ENCODE measurements around the gene HRC. TPM values are rescaled to one million over a fixed set of nuclear protein-coding genes. Genes with fewer than 3 reads are reported as not detected.

HRC gene
- total and polyA plus RNA-seq, 2 of the 8 experiments (the other 6 are each of a cell fraction or from before 2014, with no cell fraction given), result 2.3 to 2.6 TPM

GRCh38 chr19:49141352-49141751 is 13.8 kb downstream of the HRC start (continued):
- TF ChIP-seq BCL11A (IDR thresholded peaks at IDR 0.05; ENCODE audit: low read depth in 2 of 2, low read length in 2 of 2) (no peak), SIRT6 (IDR thresholded peaks at IDR 0.05; ENCODE audit: low read length) (no peak), SP1 (IDR thresholded peaks at IDR 0.05; ENCODE audit: low read depth, low read length) (no peak), CHD2 (IDR thresholded peaks at IDR 0.05; ENCODE audit: low read length) (no peak), GTF2F1 (IDR thresholded peaks at IDR 0.05; ENCODE audit: borderline replicate concordance, low read depth, low read length) (no peak), ASH2L (IDR thresholded peaks at IDR 0.05; ENCODE audit: low read length) (no peak), CHD7 (IDR thresholded peaks at IDR 0.05; ENCODE audit: insufficient replicate concordance, low read length) (no peak)

Data from H1 (cell line).